ENCODE results near the gene GRPEL1. TPM values are rescaled to one million over a fixed set of nuclear protein-coding genes. Genes with fewer than 3 reads are reported as not detected.
A peak's percentile ranks its signal among the peaks of the same experiment; 100 is the strongest.

Gene GRPEL1
- total RNA-seq, 2 donors from 2014 or later, result 18.5 to 25.5 TPM

DNA sequence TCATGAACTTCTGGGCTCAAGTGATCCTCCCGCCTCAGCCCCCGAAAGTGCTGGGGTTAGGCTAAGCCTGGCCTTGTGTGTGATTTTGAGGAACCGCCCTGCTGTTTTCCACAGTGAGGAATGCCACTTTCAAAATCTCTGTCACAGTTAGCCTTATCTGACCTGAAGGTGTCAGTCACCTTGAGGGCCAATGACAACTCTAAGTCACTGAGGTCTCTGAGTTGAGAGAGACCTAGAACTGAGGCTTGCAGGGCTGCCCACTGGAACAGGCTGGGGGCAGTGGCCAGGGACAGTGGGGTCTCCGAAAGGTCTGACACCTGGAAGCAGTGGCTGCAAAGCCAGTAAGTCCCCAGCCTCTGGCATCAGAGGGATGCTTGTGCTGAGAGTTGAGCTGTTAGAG is 18.6 kb downstream of the GRPEL1 start:
- H3K27me3 Mint-ChIP-seq (ENCODE audit: insufficient read depth), result no peaks in the 10 kb centered on the region
- H3K36me3 Mint-ChIP-seq (ENCODE audit: low read depth), result peaks cover 8% of the 10 kb centered on the region
- DNase-seq, result no peak
- WGBS, 2 experiments (ENCODE audit: insufficient coverage in 1 of 2, insufficient read length in 1 of 2), result 92 to 94% methylated on average over 4 of the region's 4 CpGs
- H3K4me3 ChIP-seq (ENCODE audit: low read length), result no peak overlapping the region
- H3K27me3 ChIP-seq (ENCODE audit: control insufficient read depth, insufficient read depth, low read length, poor library complexity, severe bottlenecking), result no peaks in the 10 kb centered on the region
- no peak overlapping the region for H3K27ac ChIP-seq (ENCODE audit: low read depth, low read length)
- no peaks in the 10 kb centered on the region for H3K9me3 Mint-ChIP-seq
- no peaks in the 10 kb centered on the region for H3K4me1 ChIP-seq (ENCODE audit: control insufficient read depth, insufficient read depth, low read length)
- no peaks in the 10 kb centered on the region for H3K9me3 ChIP-seq (ENCODE audit: control insufficient read depth, low read length)
- no peak overlapping the region for H3K4me3 Mint-ChIP-seq
- no peak overlapping the region for H3K27ac Mint-ChIP-seq
- H3K4me1 Mint-ChIP-seq, result peaks cover 32% of the 10 kb centered on the region
- peaks cover 6% of the 10 kb centered on the region for H3K36me3 ChIP-seq (ENCODE audit: control insufficient read depth, insufficient read depth, low read length)
- TF ChIP-seq, protein P1, sequence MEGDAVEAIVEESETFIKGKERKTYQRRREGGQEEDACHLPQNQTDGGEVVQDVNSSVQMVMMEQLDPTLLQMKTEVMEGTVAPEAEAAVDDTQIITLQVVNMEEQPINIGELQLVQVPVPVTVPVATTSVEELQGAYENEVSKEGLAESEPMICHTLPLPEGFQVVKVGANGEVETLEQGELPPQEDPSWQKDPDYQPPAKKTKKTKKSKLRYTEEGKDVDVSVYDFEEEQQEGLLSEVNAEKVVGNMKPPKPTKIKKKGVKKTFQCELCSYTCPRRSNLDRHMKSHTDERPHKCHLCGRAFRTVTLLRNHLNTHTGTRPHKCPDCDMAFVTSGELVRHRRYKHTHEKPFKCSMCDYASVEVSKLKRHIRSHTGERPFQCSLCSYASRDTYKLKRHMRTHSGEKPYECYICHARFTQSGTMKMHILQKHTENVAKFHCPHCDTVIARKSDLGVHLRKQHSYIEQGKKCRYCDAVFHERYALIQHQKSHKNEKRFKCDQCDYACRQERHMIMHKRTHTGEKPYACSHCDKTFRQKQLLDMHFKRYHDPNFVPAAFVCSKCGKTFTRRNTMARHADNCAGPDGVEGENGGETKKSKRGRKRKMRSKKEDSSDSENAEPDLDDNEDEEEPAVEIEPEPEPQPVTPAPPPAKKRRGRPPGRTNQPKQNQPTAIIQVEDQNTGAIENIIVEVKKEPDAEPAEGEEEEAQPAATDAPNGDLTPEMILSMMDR (conservative IDR thresholded peaks at IDR 0.05), result no peak
- no peak overlapping the region for H3K9ac ChIP-seq (ENCODE audit: extremely low read depth, low read length, poor library complexity, severe bottlenecking)

DNA sequence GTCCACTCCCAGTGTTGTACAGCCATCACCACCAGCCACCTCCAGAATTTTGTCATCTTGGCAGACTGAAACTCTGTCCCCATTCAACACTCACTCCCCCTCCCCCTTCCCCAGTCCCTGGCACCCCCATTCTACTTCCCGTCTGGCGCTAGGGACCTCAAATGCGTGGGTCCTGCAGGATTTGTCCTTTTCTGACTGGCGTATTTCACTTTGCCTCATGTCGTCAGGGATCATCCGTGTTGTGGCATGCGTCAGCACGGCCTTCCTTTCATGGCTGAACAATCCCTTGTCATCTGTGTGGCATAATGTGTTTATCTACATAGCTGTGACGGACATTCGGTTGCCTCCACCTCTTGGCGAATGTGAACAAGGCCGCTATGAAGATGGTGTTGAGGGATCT is 19.2 kb downstream of the GRPEL1 start:
- Mint-ChIP-seq H3K27me3 (ENCODE audit: insufficient read depth) (no peaks in the 10 kb centered on the region), H3K9me3 (no peaks in the 10 kb centered on the region), H3K36me3 (ENCODE audit: low read depth) (peaks cover 4% of the 10 kb centered on the region), H3K4me3 (no peak overlapping the region), H3K27ac (no peak overlapping the region), H3K4me1 (peaks cover 33% of the 10 kb centered on the region)
- H3K36me3 ChIP-seq (ENCODE audit: control insufficient read depth, insufficient read depth, low read length), result peaks cover under 1% of the 10 kb centered on the region
- no peak overlapping the region for H3K27ac ChIP-seq (ENCODE audit: low read depth, low read length)
- no peak overlapping the region for H3K4me3 ChIP-seq (ENCODE audit: low read length)
- 93 to 100% methylated on average over 10 to 12 of the region's 12 CpGs for WGBS, 2 experiments (ENCODE audit: insufficient coverage in 1 of 2, insufficient read length in 1 of 2)
- DNase-seq, result no peak
- no peaks in the 10 kb centered on the region for H3K4me1 ChIP-seq (ENCODE audit: control insufficient read depth, insufficient read depth, low read length)
- H3K9me3 ChIP-seq (ENCODE audit: control insufficient read depth, low read length), result no peaks in the 10 kb centered on the region
- TF ChIP-seq, protein P1 (conservative IDR thresholded peaks at IDR 0.05), result no peak
- H3K9ac ChIP-seq (ENCODE audit: extremely low read depth, low read length, poor library complexity, severe bottlenecking), result no peak overlapping the region
- H3K27me3 ChIP-seq (ENCODE audit: control insufficient read depth, insufficient read depth, low read length, poor library complexity, severe bottlenecking), result no peaks in the 10 kb centered on the region

DNA sequence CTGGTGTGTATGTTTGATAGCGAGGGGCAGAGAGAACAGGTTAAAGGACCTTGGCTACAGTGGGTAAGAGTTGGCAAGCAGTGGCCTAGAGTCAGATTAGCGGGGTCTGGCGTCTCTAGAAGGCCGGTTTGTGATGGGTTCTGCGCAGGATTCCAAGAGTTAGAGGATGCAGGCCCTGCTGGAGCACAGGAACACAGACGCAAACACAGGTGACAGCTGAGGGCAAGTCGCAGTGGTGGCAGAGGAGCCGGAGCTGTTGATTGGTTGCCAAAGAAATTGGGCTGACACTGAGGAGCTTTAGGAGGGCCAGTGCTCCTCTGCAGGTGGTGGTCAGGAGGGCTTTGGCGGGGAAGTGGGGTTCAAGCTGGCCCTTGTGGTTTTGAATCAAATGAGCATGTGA is 20.9 kb downstream of the GRPEL1 start:
- Mint-ChIP-seq H3K27ac (no peak overlapping the region), H3K27me3 (ENCODE audit: insufficient read depth) (peaks cover 4% of the 10 kb centered on the region), H3K4me3 (no peak overlapping the region), H3K36me3 (ENCODE audit: low read depth) (peaks cover 2% of the 10 kb centered on the region), H3K9me3 (no peaks in the 10 kb centered on the region), H3K4me1 (peaks cover 37% of the 10 kb centered on the region)
- no peak overlapping the region for H3K4me3 ChIP-seq (ENCODE audit: low read length)
- no peaks in the 10 kb centered on the region for H3K4me1 ChIP-seq (ENCODE audit: control insufficient read depth, insufficient read depth, low read length)
- no peaks in the 10 kb centered on the region for H3K9me3 ChIP-seq (ENCODE audit: control insufficient read depth, low read length)
- 89 to 93% methylated on average over 3 to 9 of the region's 9 CpGs for WGBS, 2 experiments (ENCODE audit: insufficient coverage in 1 of 2, insufficient read length in 1 of 2)
- peak; percentile 41 for DNase-seq
- TF ChIP-seq, protein P1 (conservative IDR thresholded peaks at IDR 0.05), result no peak
- H3K27me3 ChIP-seq (ENCODE audit: control insufficient read depth, insufficient read depth, low read length, poor library complexity, severe bottlenecking), result peaks cover 1% of the 10 kb centered on the region
- no peak overlapping the region for H3K27ac ChIP-seq (ENCODE audit: low read depth, low read length)
- H3K36me3 ChIP-seq (ENCODE audit: control insufficient read depth, insufficient read depth, low read length), result no peaks in the 10 kb centered on the region
- no peak overlapping the region for H3K9ac ChIP-seq (ENCODE audit: extremely low read depth, low read length, poor library complexity, severe bottlenecking)

Measured in endodermal cell (in vitro differentiated cells).